Astrocyte (in vitro differentiated cells and primary cell): ENCODE measurements around the gene POLN. TPM values are rescaled to one million over a fixed set of nuclear protein-coding genes. Genes with fewer than 3 reads are reported as not detected.

Experiments
- DNase-seq: peaks from one replicate; pipeline ENCODE4 v3.0.0-alpha.2; 2010; ENCODE audit warnings: low read depth
- FAIRE-seq: peaks from 2 replicates; lab custom pipeline; 2011; peaks lifted over from hg19 to GRCh38; lab: Jason Lieb, UNC
- H2AFZ ChIP-seq: 2 replicates; pipeline ENCODE4 v1.6.0; 2012; ENCODE audit warnings: low read depth, low read length, inconsistent platforms
- H3K27ac ChIP-seq: 2 replicates; pipeline ENCODE4 v1.5.1; 2011; ENCODE audit warnings: low read depth, low read length, inconsistent platforms
- H3K27me3 ChIP-seq: 2 replicates; pipeline ENCODE4 v1.6.0; 2011; ENCODE audit warnings: low read length, inconsistent platforms; ENCODE audit not compliant: insufficient read depth
- H3K36me3 ChIP-seq: 2 replicates; pipeline ENCODE4 v1.5.1; 2011; ENCODE audit warnings: low read length, inconsistent platforms; ENCODE audit not compliant: insufficient read depth
- H3K4me1 ChIP-seq: 2 replicates; pipeline ENCODE4 v1.5.1; 2011; ENCODE audit warnings: low read length, inconsistent platforms; ENCODE audit not compliant: insufficient read depth
- H3K4me2 ChIP-seq: 2 replicates; pipeline ENCODE4 v1.6.0; 2012; ENCODE audit warnings: low read length, inconsistent platforms
- H3K4me3 ChIP-seq: 2 replicates; pipeline ENCODE4 v1.5.1; 2011; ENCODE audit warnings: low read depth, mild to moderate bottlenecking, low read length, inconsistent platforms; ENCODE audit not compliant: insufficient read depth
- H3K79me2 ChIP-seq: 2 replicates; pipeline ENCODE4 v1.6.0; 2012; ENCODE audit warnings: mild to moderate bottlenecking, low read length, inconsistent platforms; ENCODE audit not compliant: insufficient read depth
- H3K9ac ChIP-seq: 2 replicates; pipeline ENCODE4 v1.6.0; 2012; ENCODE audit warnings: mild to moderate bottlenecking, low read length, inconsistent platforms
- H3K9me3 ChIP-seq: 2 replicates; pipeline ENCODE4 v1.5.1; 2012; ENCODE audit warnings: low read depth, mild to moderate bottlenecking, low read length, inconsistent platforms; ENCODE audit not compliant: insufficient read depth
- H4K20me1 ChIP-seq: 2 replicates; pipeline ENCODE4 v1.6.0; 2012; ENCODE audit warnings: low read length, inconsistent platforms; ENCODE audit not compliant: insufficient read depth
- H3K27ac Mint-ChIP-seq: one replicate; pipeline ENCODE4 v1.8.0; 2021; ENCODE audit warnings: mild to moderate bottlenecking, mixed read lengths; ENCODE audit not compliant: unreplicated experiment
- H3K27me3 Mint-ChIP-seq: one replicate; pipeline ENCODE4 v1.8.0; 2021; ENCODE audit warnings: low read depth, mixed read lengths; ENCODE audit not compliant: unreplicated experiment
- H3K36me3 Mint-ChIP-seq: one replicate; pipeline ENCODE4 v1.8.0; 2021; ENCODE audit warnings: low read depth, mixed read lengths; ENCODE audit not compliant: unreplicated experiment
- H3K4me1 Mint-ChIP-seq: one replicate; pipeline ENCODE4 v1.8.0; 2021; ENCODE audit warnings: low read depth, mixed read lengths; ENCODE audit not compliant: unreplicated experiment
- H3K4me3 Mint-ChIP-seq: one replicate; pipeline ENCODE4 v1.8.0; 2021; ENCODE audit warnings: mild to moderate bottlenecking, moderate library complexity, mixed read lengths; ENCODE audit not compliant: unreplicated experiment
- H3K9me3 Mint-ChIP-seq: one replicate; pipeline ENCODE4 v1.8.0; 2021; ENCODE audit warnings: mild to moderate bottlenecking, mixed read lengths; ENCODE audit not compliant: unreplicated experiment
- CTCF ChIP-seq: IDR thresholded peaks from 2 replicates; pipeline ENCODE4 v1.5.1; 2011; ENCODE audit warnings: low read depth, mild to moderate bottlenecking, inconsistent platforms, low read length, moderate library complexity; ENCODE audit not compliant: insufficient read depth
- EZH2 ChIP-seq: IDR thresholded peaks from 2 replicates; pipeline ENCODE4 v1.6.1; 2012; ENCODE audit warnings: mild to moderate bottlenecking, low read length, inconsistent platforms; ENCODE audit not compliant: insufficient read depth
- total RNA-seq: library from RNA; stranded (reverse); gene quantifications from 2 replicates; pipeline ENCODE4 v1.2.1, GENCODE V29; 2021

POLN gene
- total RNA-seq, 1 donor from 2014 or later, result 3.1 TPM

GRCh38 chr4:2132438-2132837 lies 109.5 kb downstream of the POLN start:
- Mint-ChIP-seq H3K27me3 (peaks cover 21% of the 10 kb centered on the region), H3K9me3 (peaks cover 18% of the 10 kb centered on the region), H3K36me3 (peaks cover 5% of the 10 kb centered on the region), H3K4me3 (no peak overlapping the region), H3K4me1 (peaks cover 2% of the 10 kb centered on the region), H3K27ac (no peak overlapping the region)
- H3K4me3 ChIP-seq, result no peak overlapping the region
- H3K9ac ChIP-seq, result no peak overlapping the region
- TF ChIP-seq CTCF (no peak), EZH2 (no peak)
- no peaks in the 10 kb centered on the region for H3K27me3 ChIP-seq
- H3K36me3 ChIP-seq, result no peaks in the 10 kb centered on the region
- H2AFZ ChIP-seq, result no peak overlapping the region
- H3K27ac ChIP-seq, result no peak overlapping the region
- H3K79me2 ChIP-seq, result no peaks in the 10 kb centered on the region
- H3K4me1 ChIP-seq, result no peaks in the 10 kb centered on the region
- H3K4me2 ChIP-seq, result no peak overlapping the region
- H4K20me1 ChIP-seq, result no peaks in the 10 kb centered on the region
- FAIRE-seq (peak; percentile 23), DNase-seq (no peak)
- peaks cover 5% of the 10 kb centered on the region for H3K9me3 ChIP-seq

- Mint-ChIP-seq H3K4me1 (no peaks in the 10 kb centered on the region), H3K27me3 (peaks cover 20% of the 10 kb centered on the region), H3K9me3 (peaks cover 14% of the 10 kb centered on the region), H3K27ac (no peak overlapping the region), H3K36me3 (peaks cover 5% of the 10 kb centered on the region), H3K4me3 (no peak overlapping the region)
- H3K9me3 ChIP-seq, result peaks cover 5% of the 10 kb centered on the region
- FAIRE-seq (no peak), DNase-seq (peak; percentile 12)
- no peaks in the 10 kb centered on the region for H3K27me3 ChIP-seq
- no peaks in the 10 kb centered on the region for H4K20me1 ChIP-seq
- H2AFZ ChIP-seq, result no peak overlapping the region
- no peak for TF ChIP-seq CTCF
- TF ChIP-seq EZH2, result no peak
- H3K4me3 ChIP-seq, result no peak overlapping the region
- H3K79me2 ChIP-seq, result no peaks in the 10 kb centered on the region
- no peak overlapping the region for H3K9ac ChIP-seq
- H3K36me3 ChIP-seq, result no peaks in the 10 kb centered on the region
- no peaks in the 10 kb centered on the region for H3K4me1 ChIP-seq
- H3K4me2 ChIP-seq, result no peak overlapping the region
- no peak overlapping the region for H3K27ac ChIP-seq
Observed at GRCh38 chr4:2127609-2128332, 114.2 kb downstream of the POLN start.

- TF ChIP-seq EZH2, result no peak
- TF ChIP-seq CTCF, result no peak
- no peaks in the 10 kb centered on the region for H3K4me1 ChIP-seq
- no peak overlapping the region for H3K9ac ChIP-seq
- H3K27me3 Mint-ChIP-seq, result peaks cover 20% of the 10 kb centered on the region
- no peak overlapping the region for H3K4me2 ChIP-seq
- H3K79me2 ChIP-seq, result no peaks in the 10 kb centered on the region
- H3K4me3 Mint-ChIP-seq, result no peak overlapping the region
- H3K4me3 ChIP-seq, result no peak overlapping the region
- H3K36me3 ChIP-seq, result no peaks in the 10 kb centered on the region
- H3K27me3 ChIP-seq, result no peaks in the 10 kb centered on the region
- H3K36me3 Mint-ChIP-seq, result peaks cover 5% of the 10 kb centered on the region
- DNase-seq, result no peak
- peaks cover 2% of the 10 kb centered on the region for H3K9me3 Mint-ChIP-seq
- H3K9me3 ChIP-seq, result peaks cover under 1% of the 10 kb centered on the region
- no peak overlapping the region for H3K27ac Mint-ChIP-seq
- H3K4me1 Mint-ChIP-seq, result no peaks in the 10 kb centered on the region
- no peak for FAIRE-seq
- no peak overlapping the region for H3K27ac ChIP-seq
- no peak overlapping the region for H2AFZ ChIP-seq
- H4K20me1 ChIP-seq, result no peaks in the 10 kb centered on the region
Observed at GRCh38 chr4:2126309-2127043, 115.4 kb downstream of the POLN start.
